ENCODE results near the gene SEMA3E. TPM values are rescaled to one million over a fixed set of nuclear protein-coding genes. Genes with fewer than 3 reads are reported as not detected.

SEMA3E gene
- total and polyA plus RNA-seq, 9 of the 15 experiments (the other 6 are each of a cell fraction or from before 2014, with no cell fraction given) = 0.01 to 1.4 (median 0.14) TPM; not detected in 2

DNA sequence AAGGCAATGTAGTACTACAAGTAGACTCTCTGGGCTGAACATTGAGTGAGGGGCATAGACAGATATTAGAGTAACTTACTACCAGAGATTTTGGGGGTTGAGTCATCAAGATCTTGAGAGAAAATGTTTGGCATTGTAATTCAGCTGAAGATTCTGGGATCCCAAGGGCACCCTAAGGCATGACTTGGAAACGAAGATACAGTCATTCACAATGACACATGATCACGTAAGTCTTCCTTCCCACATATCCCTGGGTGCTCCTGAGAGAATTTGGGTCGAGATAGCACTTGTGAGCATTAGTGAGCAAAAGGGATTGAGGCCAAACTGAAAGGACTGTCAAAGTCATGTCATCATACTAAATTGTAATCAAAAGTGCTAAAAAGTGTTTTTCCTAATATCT is 293.8 kb downstream of the SEMA3E start:
- H4K20me1 ChIP-seq (replicated peaks; ENCODE audit: control insufficient read depth, insufficient read depth, low read length) = no peaks in the 10 kb centered on the region
- H3K36me3 ChIP-seq (ENCODE audit: control insufficient read depth, insufficient read depth, low read length) = no peaks in the 10 kb centered on the region
- 2% methylated on average over 3 of the region's 3 CpGs for WGBS (ENCODE audit: insufficient coverage, low coverage, missing lambda C conversion rate)
- FAIRE-seq (no peak), DNase-seq (ENCODE audit: extremely low read depth in 1 of 4, low spot score in 3 of 4) (no peak), ATAC-seq (no peak)
- H3K27me3 ChIP-seq (ENCODE audit: control insufficient read depth in 2 of 2, insufficient read depth in 2 of 2, low read length in 2 of 2) = no peaks in the 10 kb centered on the region
- H3K9me3 ChIP-seq (replicated peaks; ENCODE audit: control insufficient read depth, insufficient read depth, low read depth, low read length) = no peaks in the 10 kb centered on the region
- no peaks in the 10 kb centered on the region for H3K4me1 ChIP-seq (replicated peaks in 1 of 2; ENCODE audit: control insufficient read depth in 2 of 2, insufficient read depth in 2 of 2, low read length in 2 of 2)
- no peak overlapping the region for H3K4me3 ChIP-seq
- no peak overlapping the region for H3K4me2 ChIP-seq (ENCODE audit: insufficient read depth, low read length)
- no peak overlapping the region for H2AFZ ChIP-seq (ENCODE audit: low read depth, low read length)
- CTCF ChIA-PET (ENCODE audit: low intra/inter-chr PET ratio) = no interaction called here
- no peaks in the 10 kb centered on the region for H3K9me1 ChIP-seq (ENCODE audit: control insufficient read depth, insufficient read depth, low read length)
- no peaks in the 10 kb centered on the region for H3K79me2 ChIP-seq (ENCODE audit: control insufficient read depth, insufficient read depth, low read length)
- H3K27ac ChIP-seq (ENCODE audit: extremely low read depth, low read depth, low read length) = no peak overlapping the region
- no peak overlapping the region for H3K9ac ChIP-seq (ENCODE audit: insufficient read depth in 1 of 2, low read depth in 2 of 2, low read length in 2 of 2)
- in situ Hi-C loops (cut with MboI) (no loop called here), intact Hi-C loops (cut with micrococcal nuclease) (no loop called here)
- no TSS peak for BruUV-seq (replicated peaks)
- POLR2A ChIA-PET = no interaction called here
- TF ChIP-seq ZNF121 (CRISPR knock-in tag; conservative IDR thresholded peaks at IDR 0.05) (no peak), FOXJ3 (CRISPR knock-in tag; IDR thresholded peaks at IDR 0.05) (no peak), L3MBTL2 (IDR thresholded peaks at IDR 0.05) (no peak), ZNF444 (CRISPR knock-in tag; IDR thresholded peaks at IDR 0.05) (no peak), KDM4B (IDR thresholded peaks at IDR 0.05; ENCODE audit: borderline replicate concordance in 2 of 2, low read depth in 1 of 2) (no peak), KDM1A (IDR thresholded peaks at IDR 0.05) (no peak), SIX5 (IDR thresholded peaks at IDR 0.05; ENCODE audit: borderline replicate concordance in 1 of 2, insufficient read depth in 1 of 2, low read depth in 1 of 2, low read length in 2 of 2) (no peak)
- TF ChIP-seq, protein P1, sequence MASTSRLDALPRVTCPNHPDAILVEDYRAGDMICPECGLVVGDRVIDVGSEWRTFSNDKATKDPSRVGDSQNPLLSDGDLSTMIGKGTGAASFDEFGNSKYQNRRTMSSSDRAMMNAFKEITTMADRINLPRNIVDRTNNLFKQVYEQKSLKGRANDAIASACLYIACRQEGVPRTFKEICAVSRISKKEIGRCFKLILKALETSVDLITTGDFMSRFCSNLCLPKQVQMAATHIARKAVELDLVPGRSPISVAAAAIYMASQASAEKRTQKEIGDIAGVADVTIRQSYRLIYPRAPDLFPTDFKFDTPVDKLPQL (IDR thresholded peaks at IDR 0.05; ENCODE audit: extremely low read depth, insufficient read length) = no peak
- TF ChIP-seq, protein P2, sequence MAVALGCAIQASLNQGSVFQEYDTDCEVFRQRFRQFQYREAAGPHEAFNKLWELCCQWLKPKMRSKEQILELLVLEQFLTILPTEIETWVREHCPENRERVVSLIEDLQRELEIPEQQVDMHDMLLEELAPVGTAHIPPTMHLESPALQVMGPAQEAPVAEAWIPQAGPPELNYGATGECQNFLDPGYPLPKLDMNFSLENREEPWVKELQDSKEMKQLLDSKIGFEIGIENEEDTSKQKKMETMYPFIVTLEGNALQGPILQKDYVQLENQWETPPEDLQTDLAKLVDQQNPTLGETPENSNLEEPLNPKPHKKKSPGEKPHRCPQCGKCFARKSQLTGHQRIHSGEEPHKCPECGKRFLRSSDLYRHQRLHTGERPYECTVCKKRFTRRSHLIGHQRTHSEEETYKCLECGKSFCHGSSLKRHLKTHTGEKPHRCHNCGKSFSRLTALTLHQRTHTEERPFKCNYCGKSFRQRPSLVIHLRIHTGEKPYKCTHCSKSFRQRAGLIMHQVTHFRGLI (CRISPR knock-in tag; IDR thresholded peaks at IDR 0.05) = no peak
- TF ChIP-seq, protein P3, sequence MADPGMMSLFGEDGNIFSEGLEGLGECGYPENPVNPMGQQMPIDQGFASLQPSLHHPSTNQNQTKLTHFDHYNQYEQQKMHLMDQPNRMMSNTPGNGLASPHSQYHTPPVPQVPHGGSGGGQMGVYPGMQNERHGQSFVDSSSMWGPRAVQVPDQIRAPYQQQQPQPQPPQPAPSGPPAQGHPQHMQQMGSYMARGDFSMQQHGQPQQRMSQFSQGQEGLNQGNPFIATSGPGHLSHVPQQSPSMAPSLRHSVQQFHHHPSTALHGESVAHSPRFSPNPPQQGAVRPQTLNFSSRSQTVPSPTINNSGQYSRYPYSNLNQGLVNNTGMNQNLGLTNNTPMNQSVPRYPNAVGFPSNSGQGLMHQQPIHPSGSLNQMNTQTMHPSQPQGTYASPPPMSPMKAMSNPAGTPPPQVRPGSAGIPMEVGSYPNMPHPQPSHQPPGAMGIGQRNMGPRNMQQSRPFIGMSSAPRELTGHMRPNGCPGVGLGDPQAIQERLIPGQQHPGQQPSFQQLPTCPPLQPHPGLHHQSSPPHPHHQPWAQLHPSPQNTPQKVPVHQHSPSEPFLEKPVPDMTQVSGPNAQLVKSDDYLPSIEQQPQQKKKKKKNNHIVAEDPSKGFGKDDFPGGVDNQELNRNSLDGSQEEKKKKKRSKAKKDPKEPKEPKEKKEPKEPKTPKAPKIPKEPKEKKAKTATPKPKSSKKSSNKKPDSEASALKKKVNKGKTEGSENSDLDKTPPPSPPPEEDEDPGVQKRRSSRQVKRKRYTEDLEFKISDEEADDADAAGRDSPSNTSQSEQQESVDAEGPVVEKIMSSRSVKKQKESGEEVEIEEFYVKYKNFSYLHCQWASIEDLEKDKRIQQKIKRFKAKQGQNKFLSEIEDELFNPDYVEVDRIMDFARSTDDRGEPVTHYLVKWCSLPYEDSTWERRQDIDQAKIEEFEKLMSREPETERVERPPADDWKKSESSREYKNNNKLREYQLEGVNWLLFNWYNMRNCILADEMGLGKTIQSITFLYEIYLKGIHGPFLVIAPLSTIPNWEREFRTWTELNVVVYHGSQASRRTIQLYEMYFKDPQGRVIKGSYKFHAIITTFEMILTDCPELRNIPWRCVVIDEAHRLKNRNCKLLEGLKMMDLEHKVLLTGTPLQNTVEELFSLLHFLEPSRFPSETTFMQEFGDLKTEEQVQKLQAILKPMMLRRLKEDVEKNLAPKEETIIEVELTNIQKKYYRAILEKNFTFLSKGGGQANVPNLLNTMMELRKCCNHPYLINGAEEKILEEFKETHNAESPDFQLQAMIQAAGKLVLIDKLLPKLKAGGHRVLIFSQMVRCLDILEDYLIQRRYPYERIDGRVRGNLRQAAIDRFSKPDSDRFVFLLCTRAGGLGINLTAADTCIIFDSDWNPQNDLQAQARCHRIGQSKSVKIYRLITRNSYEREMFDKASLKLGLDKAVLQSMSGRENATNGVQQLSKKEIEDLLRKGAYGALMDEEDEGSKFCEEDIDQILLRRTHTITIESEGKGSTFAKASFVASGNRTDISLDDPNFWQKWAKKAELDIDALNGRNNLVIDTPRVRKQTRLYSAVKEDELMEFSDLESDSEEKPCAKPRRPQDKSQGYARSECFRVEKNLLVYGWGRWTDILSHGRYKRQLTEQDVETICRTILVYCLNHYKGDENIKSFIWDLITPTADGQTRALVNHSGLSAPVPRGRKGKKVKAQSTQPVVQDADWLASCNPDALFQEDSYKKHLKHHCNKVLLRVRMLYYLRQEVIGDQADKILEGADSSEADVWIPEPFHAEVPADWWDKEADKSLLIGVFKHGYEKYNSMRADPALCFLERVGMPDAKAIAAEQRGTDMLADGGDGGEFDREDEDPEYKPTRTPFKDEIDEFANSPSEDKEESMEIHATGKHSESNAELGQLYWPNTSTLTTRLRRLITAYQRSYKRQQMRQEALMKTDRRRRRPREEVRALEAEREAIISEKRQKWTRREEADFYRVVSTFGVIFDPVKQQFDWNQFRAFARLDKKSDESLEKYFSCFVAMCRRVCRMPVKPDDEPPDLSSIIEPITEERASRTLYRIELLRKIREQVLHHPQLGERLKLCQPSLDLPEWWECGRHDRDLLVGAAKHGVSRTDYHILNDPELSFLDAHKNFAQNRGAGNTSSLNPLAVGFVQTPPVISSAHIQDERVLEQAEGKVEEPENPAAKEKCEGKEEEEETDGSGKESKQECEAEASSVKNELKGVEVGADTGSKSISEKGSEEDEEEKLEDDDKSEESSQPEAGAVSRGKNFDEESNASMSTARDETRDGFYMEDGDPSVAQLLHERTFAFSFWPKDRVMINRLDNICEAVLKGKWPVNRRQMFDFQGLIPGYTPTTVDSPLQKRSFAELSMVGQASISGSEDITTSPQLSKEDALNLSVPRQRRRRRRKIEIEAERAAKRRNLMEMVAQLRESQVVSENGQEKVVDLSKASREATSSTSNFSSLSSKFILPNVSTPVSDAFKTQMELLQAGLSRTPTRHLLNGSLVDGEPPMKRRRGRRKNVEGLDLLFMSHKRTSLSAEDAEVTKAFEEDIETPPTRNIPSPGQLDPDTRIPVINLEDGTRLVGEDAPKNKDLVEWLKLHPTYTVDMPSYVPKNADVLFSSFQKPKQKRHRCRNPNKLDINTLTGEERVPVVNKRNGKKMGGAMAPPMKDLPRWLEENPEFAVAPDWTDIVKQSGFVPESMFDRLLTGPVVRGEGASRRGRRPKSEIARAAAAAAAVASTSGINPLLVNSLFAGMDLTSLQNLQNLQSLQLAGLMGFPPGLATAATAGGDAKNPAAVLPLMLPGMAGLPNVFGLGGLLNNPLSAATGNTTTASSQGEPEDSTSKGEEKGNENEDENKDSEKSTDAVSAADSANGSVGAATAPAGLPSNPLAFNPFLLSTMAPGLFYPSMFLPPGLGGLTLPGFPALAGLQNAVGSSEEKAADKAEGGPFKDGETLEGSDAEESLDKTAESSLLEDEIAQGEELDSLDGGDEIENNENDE (IDR thresholded peaks at IDR 0.05; ENCODE audit: low read depth, low read length) = no peak
